Measurements from ENCODE around the gene IL1RAPL2. TPM values are rescaled to one million over a fixed set of nuclear protein-coding genes. Genes with fewer than 3 reads are reported as not detected.

IL1RAPL2 gene
- total RNA-seq, 1 experiment from 2014 or later, result not detected

DNA sequence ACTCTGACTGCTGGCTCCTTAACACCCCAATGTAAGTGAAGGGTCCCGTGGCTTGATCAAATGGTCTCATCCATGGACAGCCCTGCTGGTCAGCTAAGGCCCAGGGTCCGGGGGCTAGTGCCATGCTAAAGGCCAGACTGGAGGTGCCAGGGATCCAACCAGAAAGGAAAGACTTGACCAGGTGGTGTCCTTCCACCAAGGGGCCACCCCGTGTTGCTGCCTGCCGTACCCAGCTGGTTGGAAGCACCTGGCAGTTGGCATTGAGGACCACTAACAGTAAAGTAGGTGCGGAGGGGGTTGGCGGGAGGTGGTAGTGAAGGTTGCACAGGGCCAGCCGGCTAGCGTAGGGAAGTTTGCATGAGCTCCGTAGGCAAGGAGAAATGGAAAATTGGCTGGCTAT lies 1.7 kb upstream of the IL1RAPL2 start:
- DNase-seq (ENCODE audit: low read depth, low spot score) (no peak), ATAC-seq (no peak)
- peaks cover 9% of the 10 kb centered on the region; the same call in 1 of the 2 replicates for H3K27me3 ChIP-seq (ENCODE audit: control insufficient read depth, insufficient read depth, low read length)
- ChIA-PET POLR2A (no interaction called here), CTCF (no interaction called here)
- no peak for TF ChIP-seq CTCF (IDR thresholded peaks at IDR 0.05)
- no peak for TF ChIP-seq TCF7L2 (IDR thresholded peaks at IDR 0.05; ENCODE audit: low read depth, low read length)
- no peak for TF ChIP-seq POLR2AphosphoS5 (IDR thresholded peaks at IDR 0.05; ENCODE audit: low read depth, low read length)
- no peak for TF ChIP-seq SIN3A (IDR thresholded peaks at IDR 0.05; ENCODE audit: borderline replicate concordance, insufficient read depth, low read depth, low read length)
- TF ChIP-seq REST (IDR thresholded peaks at IDR 0.05; ENCODE audit: insufficient read depth in 1 of 2, low read depth in 2 of 2, low read length in 1 of 2), result no peak
- in situ Hi-C loops (cut with HindIII; ENCODE audit: low pct_unique_long_range_greater_than_20kb, low sequenced_read_pairs) (no loop called here), intact Hi-C loops (cut with micrococcal nuclease; ENCODE audit: unreplicated experiment) (loop anchor here (10.0 kb wide), 1 partner anchor 630 kb away; no protein-coding TSS in a partner anchor)
- H3K36me3 ChIP-seq (ENCODE audit: control insufficient read depth, insufficient read depth, low read length), result no peaks in the 10 kb centered on the region
- peaks cover 9% of the 10 kb centered on the region for H3K4me1 ChIP-seq (ENCODE audit: control insufficient read depth, insufficient read depth, low read length)
- no peak overlapping the region for H3K27ac ChIP-seq (ENCODE audit: low read length)
- BruUV-seq (replicated peaks), result no TSS peak
- no peak overlapping the region for H3K4me3 ChIP-seq (ENCODE audit: low read depth in 2 of 2, low read length in 2 of 2)
- H3K9me3 ChIP-seq (ENCODE audit: control insufficient read depth, insufficient read depth, low read depth, low read length), result no peaks in the 10 kb centered on the region

DNA sequence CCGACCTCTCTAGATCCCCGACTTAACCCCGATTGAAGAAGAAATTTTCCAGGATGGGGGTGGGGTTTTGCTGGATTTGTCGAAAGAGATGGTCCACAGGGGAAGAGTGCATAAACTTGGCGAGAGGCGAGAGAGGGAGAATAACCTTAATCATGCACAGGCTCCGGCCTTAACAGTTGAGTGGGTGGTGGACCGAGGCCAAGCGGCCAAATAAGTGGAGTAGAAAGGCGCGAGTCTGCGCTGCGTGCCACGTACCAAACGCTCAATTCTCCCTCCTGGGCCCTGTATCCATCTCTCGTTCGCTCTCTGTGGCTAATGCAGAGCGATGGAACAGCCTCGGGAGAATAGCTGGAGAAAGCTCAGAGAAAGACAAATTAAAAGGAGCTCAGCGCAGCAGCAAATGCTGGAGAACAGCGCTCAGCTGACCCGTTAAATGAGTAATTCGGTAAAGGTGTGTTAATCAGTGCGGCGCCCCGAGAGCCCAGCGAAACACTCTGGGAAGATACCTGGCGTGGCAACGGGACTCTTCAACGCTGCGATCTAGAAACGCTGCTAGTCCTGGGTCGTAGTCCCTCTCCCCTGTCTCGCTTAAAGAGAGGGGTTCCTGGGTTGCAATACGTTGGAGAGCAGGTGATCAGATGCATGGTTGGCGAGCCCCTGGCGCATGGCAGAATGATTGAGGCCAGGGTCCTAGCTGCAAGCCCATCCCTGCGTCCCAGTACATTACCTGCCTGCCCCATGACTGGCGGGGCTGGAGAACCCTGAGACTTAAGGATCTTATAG lies 887 bp upstream of the IL1RAPL2 start:
- ATAC-seq (no peak), DNase-seq (ENCODE audit: low read depth, low spot score) (no peak)
- CTCF ChIA-PET, result interaction anchor here (0.7 to 1.2 kb wide), 2 partner anchors 357 to 1841 kb away, joined by 3 to 6 read pairs; no protein-coding TSS in a partner anchor
- BruUV-seq (replicated peaks), result no TSS peak
- no peak overlapping the region for H3K27ac ChIP-seq (ENCODE audit: low read length)
- no peaks in the 10 kb centered on the region for H3K36me3 ChIP-seq (ENCODE audit: control insufficient read depth, insufficient read depth, low read length)
- H3K27me3 ChIP-seq (ENCODE audit: control insufficient read depth, insufficient read depth, low read length), result peaks cover 9% of the 10 kb centered on the region; the same call in 1 of the 2 replicates
- no peak overlapping the region; a peak in 1 of 4 replicates for H3K4me3 ChIP-seq (ENCODE audit: low read depth in 2 of 2, low read length in 2 of 2)
- no peak for TF ChIP-seq CTCF (IDR thresholded peaks at IDR 0.05)
- TF ChIP-seq REST (IDR thresholded peaks at IDR 0.05; ENCODE audit: insufficient read depth in 1 of 2, low read depth in 2 of 2, low read length in 1 of 2), result no peak
- no peak for TF ChIP-seq SIN3A (IDR thresholded peaks at IDR 0.05; ENCODE audit: borderline replicate concordance, insufficient read depth, low read depth, low read length)
- no peak for TF ChIP-seq TCF7L2 (IDR thresholded peaks at IDR 0.05; ENCODE audit: low read depth, low read length)
- TF ChIP-seq POLR2AphosphoS5 (IDR thresholded peaks at IDR 0.05; ENCODE audit: low read depth, low read length), result no peak
- POLR2A ChIA-PET, result no interaction called here
- intact Hi-C loops (cut with micrococcal nuclease; ENCODE audit: unreplicated experiment) (loop anchor here (5.0 to 10.0 kb wide), 2 partner anchors 357 to 630 kb away; no protein-coding TSS in a partner anchor), in situ Hi-C loops (cut with HindIII; ENCODE audit: low pct_unique_long_range_greater_than_20kb, low sequenced_read_pairs) (no loop called here)
- no peaks in the 10 kb centered on the region for H3K9me3 ChIP-seq (ENCODE audit: control insufficient read depth, insufficient read depth, low read depth, low read length)
- H3K4me1 ChIP-seq (ENCODE audit: control insufficient read depth, insufficient read depth, low read length), result peaks cover 9% of the 10 kb centered on the region
